ENCODE results near the gene CASP3.

CASP3 gene

GRCh38 chr4:184675018-184675417 lies 25.8 kb upstream of the CASP3 start:
- no peak overlapping the region for H3K4me3 ChIP-seq (ENCODE audit: control insufficient read depth, low read depth, low read length)
- DNase-seq (ENCODE audit: low read depth) = no peak
- no peak for TF ChIP-seq CTCF (conservative IDR thresholded peaks at IDR 0.05; ENCODE audit: control insufficient read depth, insufficient read depth, low read depth, low read length)

- TF ChIP-seq CTCF (conservative IDR thresholded peaks at IDR 0.05; ENCODE audit: control insufficient read depth, insufficient read depth, low read depth, low read length) = no peak
- H3K4me3 ChIP-seq (ENCODE audit: control insufficient read depth, low read depth, low read length) = no peak overlapping the region
- DNase-seq (ENCODE audit: low read depth) = no peak
Measured at GRCh38 chr4:184674011-184674410, 24.8 kb upstream of the CASP3 start.

- DNase-seq (ENCODE audit: low read depth) = no peak
- no peak overlapping the region for H3K4me3 ChIP-seq (ENCODE audit: control insufficient read depth, low read depth, low read length)
- no peak for TF ChIP-seq CTCF (conservative IDR thresholded peaks at IDR 0.05; ENCODE audit: control insufficient read depth, insufficient read depth, low read depth, low read length)
Measured at GRCh38 chr4:184672741-184673140, 23.5 kb upstream of the CASP3 start.

GRCh38 chr4:184671101-184671500 lies 21.9 kb upstream of the CASP3 start:
- no peak for DNase-seq (ENCODE audit: low read depth)
- no peak overlapping the region for H3K4me3 ChIP-seq (ENCODE audit: control insufficient read depth, low read depth, low read length)
- TF ChIP-seq CTCF (conservative IDR thresholded peaks at IDR 0.05; ENCODE audit: control insufficient read depth, insufficient read depth, low read depth, low read length) = no peak

GRCh38 chr4:184669251-184669650 lies 20.0 kb upstream of the CASP3 start:
- H3K4me3 ChIP-seq (ENCODE audit: control insufficient read depth, low read depth, low read length) = no peak overlapping the region
- no peak for TF ChIP-seq CTCF (conservative IDR thresholded peaks at IDR 0.05; ENCODE audit: control insufficient read depth, insufficient read depth, low read depth, low read length)
- no peak for DNase-seq (ENCODE audit: low read depth)

GRCh38 chr4:184668511-184669114 lies 19.4 kb upstream of the CASP3 start:
- TF ChIP-seq CTCF (conservative IDR thresholded peaks at IDR 0.05; ENCODE audit: control insufficient read depth, insufficient read depth, low read depth, low read length) = no peak

GRCh38 chr4:184668096-184668495 lies 18.8 kb upstream of the CASP3 start:
- no peak for DNase-seq (ENCODE audit: low read depth)
- H3K4me3 ChIP-seq (ENCODE audit: control insufficient read depth, low read depth, low read length) = no peak overlapping the region
- TF ChIP-seq CTCF (conservative IDR thresholded peaks at IDR 0.05; ENCODE audit: control insufficient read depth, insufficient read depth, low read depth, low read length) = no peak

More at GRCh38 chr4:184668511-184669114, 19.4 kb upstream of the CASP3 start:
- H3K4me3 ChIP-seq (ENCODE audit: control insufficient read depth, low read depth, low read length) = no peak overlapping the region
- peak; percentile 24 for DNase-seq (ENCODE audit: low read depth)
